Sigmoid colon (tissue), 7 donors: ENCODE results near the gene BICC1. TPM values are rescaled to one million over a fixed set of nuclear protein-coding genes. Genes with fewer than 3 reads are reported as not detected.

Experiments used
- DNase-seq: peaks from one replicate; pipeline ENCODE4 v3.0.0-alpha.2; 2019
- H3K27ac ChIP-seq, 4 donors: fragments of 200-600 bp; sonication (generic); one replicate each; pipeline ENCODE4 v1.5.1; 2016 to 2019; ENCODE audit warnings: mild to moderate bottlenecking in 1 of 4
- H3K27me3 ChIP-seq, 3 donors: fragments of 200-600 bp; sonication (generic); one replicate each; pipeline ENCODE4 v1.5.1; 2019; ENCODE audit warnings: mild to moderate bottlenecking in 1 of 3
- H3K36me3 ChIP-seq, 4 donors: fragments of 200-600 bp; sonication (generic); one replicate each; pipeline ENCODE4 v1.5.1; 2016 to 2019
- H3K4me1 ChIP-seq, 4 donors: fragments of 200-600 bp; sonication (generic); one replicate each; pipeline ENCODE4 v1.5.1; 2017 to 2019
- H3K4me3 ChIP-seq, 4 donors: fragments of 200-600 bp; sonication (generic); one replicate each; pipeline ENCODE4 v1.5.1; 2017 to 2019; ENCODE audit warnings: mild to moderate bottlenecking in 2 of 4, moderate library complexity in 1 of 4
- H3K9me3 ChIP-seq, 4 donors: fragments of 200-600 bp in 3 of 4; sonication (generic) in 3 of 4; one replicate each; pipeline versions ENCODE4 v1.5.1 to v1.6.1; 2013 to 2019
- EP300 ChIP-seq, 4 donors: sonication (generic); formaldehyde crosslinking; IDR thresholded peaks; one replicate each; pipeline ENCODE4 v1.6.1; 2017; ENCODE audit warnings: antibody characterized with exemption in 4 of 4
- POLR2A ChIP-seq, 2 donors: fragments of 450-650 bp; IDR thresholded peaks; one replicate each; pipeline ENCODE4 v1.6.1; 2016; ENCODE audit warnings: antibody characterized with exemption in 2 of 2, mild to moderate bottlenecking in 2 of 2, moderate library complexity in 2 of 2
- POLR2AphosphoS5 ChIP-seq, 4 donors: sonication (generic); formaldehyde crosslinking; IDR thresholded peaks; one replicate each; pipeline ENCODE4 v1.6.1; 2017; ENCODE audit warnings: antibody characterized with exemption in 4 of 4
- WGBS, 2 donors: extraction: QIAGEN DNeasy Blood & Tissue Kit; methylation state at CpG; one replicate each; pipeline ENCODE4 v1.1.7; 2013; 5-methylcytosine and 5-hydroxymethylcytosine counted together
- intact Hi-C: fragments of 100-400 bp; cut with DNase I; formaldehyde crosslinking; loops from one replicate; pipeline ENCODE4 v1.15.1; 2023
- polyA plus RNA-seq, 3 donors: library from polyadenylated mRNA; stranded (reverse); fragments of 200-250 nt; gene quantifications; one replicate each; pipeline ENCODE4 v1.2.3, GENCODE V29; 2013
- total RNA-seq, 4 donors: library from RNA; depleted of rRNA; stranded (reverse); fragments of >200 nt; gene quantifications; one replicate each; pipeline ENCODE4 v1.1.0, GENCODE V29; 2016
- TF ChIP-seq, protein P1 (sequence below), 4 experiments: fragments of 450-650 bp in 3 of 4; fragments of 200-600 bp in 1 of 4; IDR thresholded peaks; one replicate each; pipeline ENCODE4 v1.5.1; 2016 to 2019; ENCODE audit warnings: antibody characterized with exemption in 4 of 4, mild to moderate bottlenecking in 3 of 4, moderate library complexity in 2 of 4
- donor health status: healthy with polysubstance abuse.
- donor health status: Bipolar disorder and iron deficiency.
- donor health status: healthy.

The BICC1 gene
- total and polyA plus RNA-seq, 7 donors: 0.46 to 17.3 (median 7.9) TPM

DNA sequence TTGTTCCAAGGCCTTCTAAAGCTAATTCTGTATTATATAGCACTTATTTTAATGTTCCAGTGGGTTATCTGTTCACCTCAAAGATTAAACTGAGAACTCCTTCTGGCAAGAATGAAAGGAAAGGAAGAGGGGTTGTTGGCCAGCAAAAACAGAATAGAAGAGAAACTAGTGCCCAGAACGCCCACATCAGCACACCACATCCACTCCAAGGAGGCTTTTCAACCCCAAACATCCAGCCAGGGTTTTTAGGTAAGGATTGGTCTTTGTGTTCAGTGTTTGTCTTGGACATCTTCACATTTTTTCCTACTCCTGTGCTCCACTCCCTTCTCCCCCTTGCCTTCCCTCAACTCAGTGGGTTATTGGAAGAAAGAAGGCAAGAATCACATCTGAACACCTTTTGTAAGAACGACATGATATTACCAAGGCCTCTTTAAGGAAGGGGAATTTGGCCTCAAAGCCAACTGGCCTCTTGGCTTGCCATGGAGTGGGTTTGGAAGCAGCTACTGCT, 55.8 kb downstream of the BICC1 start:
- 78 to 79% methylated on average over 2 of the region's 2 CpGs for WGBS, 2 donors
- TF ChIP-seq, protein P1, sequence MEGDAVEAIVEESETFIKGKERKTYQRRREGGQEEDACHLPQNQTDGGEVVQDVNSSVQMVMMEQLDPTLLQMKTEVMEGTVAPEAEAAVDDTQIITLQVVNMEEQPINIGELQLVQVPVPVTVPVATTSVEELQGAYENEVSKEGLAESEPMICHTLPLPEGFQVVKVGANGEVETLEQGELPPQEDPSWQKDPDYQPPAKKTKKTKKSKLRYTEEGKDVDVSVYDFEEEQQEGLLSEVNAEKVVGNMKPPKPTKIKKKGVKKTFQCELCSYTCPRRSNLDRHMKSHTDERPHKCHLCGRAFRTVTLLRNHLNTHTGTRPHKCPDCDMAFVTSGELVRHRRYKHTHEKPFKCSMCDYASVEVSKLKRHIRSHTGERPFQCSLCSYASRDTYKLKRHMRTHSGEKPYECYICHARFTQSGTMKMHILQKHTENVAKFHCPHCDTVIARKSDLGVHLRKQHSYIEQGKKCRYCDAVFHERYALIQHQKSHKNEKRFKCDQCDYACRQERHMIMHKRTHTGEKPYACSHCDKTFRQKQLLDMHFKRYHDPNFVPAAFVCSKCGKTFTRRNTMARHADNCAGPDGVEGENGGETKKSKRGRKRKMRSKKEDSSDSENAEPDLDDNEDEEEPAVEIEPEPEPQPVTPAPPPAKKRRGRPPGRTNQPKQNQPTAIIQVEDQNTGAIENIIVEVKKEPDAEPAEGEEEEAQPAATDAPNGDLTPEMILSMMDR (IDR thresholded peaks at IDR 0.05): no peak
- TF ChIP-seq POLR2AphosphoS5 (IDR thresholded peaks at IDR 0.05): no peak
- TF ChIP-seq POLR2A (IDR thresholded peaks at IDR 0.05): no peak
- no peak for TF ChIP-seq EP300 (IDR thresholded peaks at IDR 0.05)
- no peaks in the 10 kb centered on the region for H3K4me1 ChIP-seq
- no peaks in the 10 kb centered on the region for H3K27me3 ChIP-seq
- intact Hi-C loops: no loop called here
- no peak for DNase-seq
- no peak overlapping the region for H3K4me3 ChIP-seq
- H3K9me3 ChIP-seq: no peaks in the 10 kb centered on the region
- H3K27ac ChIP-seq: no peak overlapping the region
- no peaks in the 10 kb centered on the region for H3K36me3 ChIP-seq

DNA sequence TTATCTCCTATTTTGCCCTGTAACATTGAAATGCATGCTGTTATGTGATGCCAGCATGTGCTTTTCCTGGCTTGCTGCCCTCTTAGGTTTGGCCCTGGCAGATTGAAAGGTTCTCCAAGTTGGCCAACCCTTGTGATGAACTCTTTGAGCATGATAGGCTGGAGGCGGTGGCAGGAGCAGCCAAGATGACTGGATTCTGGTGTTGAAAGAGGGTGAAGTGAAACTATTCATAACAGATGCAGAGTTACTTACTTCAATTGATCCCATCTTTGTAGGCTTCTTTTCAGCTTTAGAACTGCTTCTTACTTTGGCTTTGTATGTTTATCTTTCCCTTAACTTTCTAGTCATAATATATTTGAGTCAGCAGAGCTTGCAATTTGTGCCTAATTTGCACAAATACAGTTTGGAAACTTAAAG, 57.6 kb downstream of the BICC1 start:
- H3K9me3 ChIP-seq: no peaks in the 10 kb centered on the region
- TF ChIP-seq, protein P1 (IDR thresholded peaks at IDR 0.05): no peak
- no peak for TF ChIP-seq POLR2A (IDR thresholded peaks at IDR 0.05)
- no peak for TF ChIP-seq POLR2AphosphoS5 (IDR thresholded peaks at IDR 0.05)
- no peak for TF ChIP-seq EP300 (IDR thresholded peaks at IDR 0.05)
- intact Hi-C loops: no loop called here
- no peak for DNase-seq
- no peaks in the 10 kb centered on the region for H3K4me1 ChIP-seq
- H3K27ac ChIP-seq: no peak overlapping the region
- H3K36me3 ChIP-seq: no peaks in the 10 kb centered on the region
- 92 to 98% methylated on average over 1 of the region's 1 CpG for WGBS, 2 donors
- H3K4me3 ChIP-seq: no peak overlapping the region
- H3K27me3 ChIP-seq: no peaks in the 10 kb centered on the region

DNA sequence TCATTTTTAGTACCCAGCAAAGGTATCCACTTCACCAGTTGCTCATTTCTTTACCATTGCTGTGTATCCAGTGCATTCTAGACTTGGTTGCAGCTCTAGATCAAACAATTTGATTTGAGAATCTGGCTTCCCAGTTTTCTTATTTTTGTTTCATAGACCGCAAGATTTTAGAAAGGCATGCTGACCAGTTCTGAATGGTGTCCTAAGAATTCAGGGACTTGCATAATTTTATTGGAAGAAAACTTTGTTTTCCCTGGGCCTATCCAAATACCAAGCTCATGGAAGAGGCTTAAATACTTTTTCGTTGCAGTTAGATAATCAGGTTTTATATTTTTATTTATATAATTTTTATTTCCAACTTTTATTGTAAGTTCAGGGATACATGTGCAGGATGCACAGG, 58.3 kb downstream of the BICC1 start:
- Histone ChIP-seq H3K4me3 (no peak overlapping the region), H3K27ac (no peak overlapping the region), H3K9me3 (no peaks in the 10 kb centered on the region), H3K4me1 (no peaks in the 10 kb centered on the region), H3K36me3 (no peaks in the 10 kb centered on the region), H3K27me3 (no peaks in the 10 kb centered on the region)
- TF ChIP-seq POLR2AphosphoS5 (IDR thresholded peaks at IDR 0.05) (no peak), EP300 (IDR thresholded peaks at IDR 0.05) (no peak), POLR2A (IDR thresholded peaks at IDR 0.05) (no peak)
- TF ChIP-seq, protein P1 (IDR thresholded peaks at IDR 0.05): no peak
- no peak for DNase-seq
- intact Hi-C loops: no loop called here
- WGBS, 2 donors: 87 to 92% methylated on average over 2 of the region's 2 CpGs

DNA sequence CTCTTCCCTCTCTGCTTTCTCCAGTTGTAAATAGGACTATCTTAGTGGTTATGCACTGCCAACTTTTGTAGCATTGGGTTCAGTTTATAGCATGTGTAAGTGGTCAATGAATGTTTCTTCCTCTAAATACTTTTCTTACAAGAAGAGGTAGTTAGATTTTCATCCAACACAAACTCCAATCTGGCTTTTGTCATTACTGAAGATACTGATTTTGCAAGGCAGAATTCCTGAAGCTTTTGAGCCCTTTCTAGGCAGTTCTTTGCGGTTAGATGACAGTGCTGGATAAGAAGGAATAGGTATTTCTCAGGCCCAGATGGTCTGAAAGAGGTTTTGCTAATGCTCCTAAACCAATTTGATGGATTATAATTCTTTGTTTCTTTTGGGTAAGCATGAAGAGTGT, 60.5 kb downstream of the BICC1 start:
- Histone ChIP-seq H3K4me1 (peaks cover 0 to 7% (median 3%) of the 10 kb centered on the region in 4 donors), H3K9me3 (no peaks in the 10 kb centered on the region), H3K27ac (no peak overlapping the region), H3K4me3 (no peak overlapping the region), H3K27me3 (no peaks in the 10 kb centered on the region), H3K36me3 (no peaks in the 10 kb centered on the region)
- TF ChIP-seq POLR2AphosphoS5 (IDR thresholded peaks at IDR 0.05) (no peak), POLR2A (IDR thresholded peaks at IDR 0.05) (no peak), EP300 (IDR thresholded peaks at IDR 0.05) (no peak)
- TF ChIP-seq, protein P1 (IDR thresholded peaks at IDR 0.05): no peak
- 97% methylated on average over 1 of the region's 1 CpG for WGBS, 2 donors
- intact Hi-C loops: no loop called here
- DNase-seq: no peak

DNA sequence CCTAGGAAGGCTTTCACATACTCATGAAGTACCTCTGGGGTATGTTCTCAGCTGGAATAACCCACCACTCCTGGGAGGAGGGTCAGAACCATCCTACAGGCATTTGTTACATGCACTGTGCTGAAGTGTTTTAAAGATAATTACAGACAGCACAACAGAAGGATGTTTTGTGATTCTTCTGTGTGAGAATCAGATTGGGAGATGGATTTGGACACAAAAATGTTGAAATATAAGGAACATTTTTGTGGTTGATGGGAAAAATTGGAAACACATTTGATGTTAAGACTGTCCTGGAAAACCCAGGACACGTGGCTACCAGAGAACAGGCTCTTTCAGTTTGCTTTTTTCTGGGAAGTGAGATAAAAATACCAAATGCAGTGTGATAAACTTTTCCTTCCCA, 61.4 kb downstream of the BICC1 start:
- intact Hi-C loops: no loop called here
- no peaks in the 10 kb centered on the region for H3K36me3 ChIP-seq
- H3K4me1 ChIP-seq: peaks cover 0 to 7% (median 3%) of the 10 kb centered on the region in 4 donors
- H3K27me3 ChIP-seq: no peaks in the 10 kb centered on the region
- no peak overlapping the region for H3K4me3 ChIP-seq
- no peaks in the 10 kb centered on the region for H3K9me3 ChIP-seq
- H3K27ac ChIP-seq: no peak overlapping the region
- no peak for DNase-seq
- TF ChIP-seq POLR2A (IDR thresholded peaks at IDR 0.05): no peak
- 60 to 66% methylated on average over 1 of the region's 1 CpG for whole genome bisulfite sequencing, 2 donors
